Keratinocyte (primary cell): ENCODE measurements around the gene NDUFS4. TPM values are rescaled to one million over a fixed set of nuclear protein-coding genes. Genes with fewer than 3 reads are reported as not detected.

Source experiments
- DNase-seq: peaks from one replicate; pipeline ENCODE4 v3.0.0-alpha.2; 2011; ENCODE audit warnings: low read depth, missing footprints, low spot score
- FAIRE-seq: peaks from 2 replicates; lab custom pipeline; 2011; peaks lifted over from hg19 to GRCh38; lab: Jason Lieb, UNC
- H2AFZ ChIP-seq: 2 replicates; pipeline ENCODE4 v1.6.0; 2012; ENCODE audit warnings: low read length, control low read depth, inconsistent platforms; ENCODE audit not compliant: control insufficient read depth
- H3K27ac ChIP-seq: 2 replicates; pipeline ENCODE4 v1.5.1; 2011; ENCODE audit warnings: low read length; ENCODE audit not compliant: control insufficient read depth, insufficient read depth
- H3K27me3 ChIP-seq: 3 replicates; pipeline ENCODE4 v1.6.0; 2011; ENCODE audit warnings: low read length; ENCODE audit not compliant: control insufficient read depth, insufficient read depth; ENCODE audit errors: extremely low read depth
- H3K36me3 ChIP-seq, 2 experiments: 2 replicates in 1 of 2; 3 replicates in 1 of 2; pipeline ENCODE4 v1.5.1; 2011; ENCODE audit warnings: low read length in 2 of 2, mild to moderate bottlenecking in 1 of 2; ENCODE audit not compliant: control insufficient read depth in 2 of 2, insufficient read depth in 2 of 2; ENCODE audit errors: extremely low read depth in 1 of 2
- H3K4me1 ChIP-seq: 3 replicates; pipeline ENCODE4 v1.5.1; 2011; ENCODE audit warnings: low read length; ENCODE audit not compliant: control insufficient read depth, insufficient read depth; ENCODE audit errors: extremely low read depth
- H3K4me2 ChIP-seq: 3 replicates; pipeline ENCODE4 v1.6.0; 2011; ENCODE audit warnings: low read depth, low read length; ENCODE audit not compliant: control insufficient read depth, insufficient read depth; ENCODE audit errors: extremely low read depth
- H3K4me3 ChIP-seq, 3 experiments: fragments of 200-600 bp in 1 of 3; sonication (generic) in 1 of 3; 2 replicates in 2 of 3; 3 replicates in 1 of 3; pipeline ENCODE4 v1.5.1; 2011 to 2016; ENCODE audit warnings: low read length in 3 of 3, mild to moderate bottlenecking in 3 of 3, control low read depth in 2 of 3, inconsistent platforms in 1 of 3, low read depth in 1 of 3, mixed read lengths in 1 of 3, mixed run types in 1 of 3, moderate library complexity in 1 of 3; ENCODE audit not compliant: control insufficient read depth in 2 of 3, insufficient read depth in 2 of 3; ENCODE audit errors: extremely low read depth in 1 of 3
- H3K79me2 ChIP-seq: 2 replicates; pipeline ENCODE4 v1.6.0; 2012; ENCODE audit warnings: low read length; ENCODE audit not compliant: control insufficient read depth, insufficient read depth
- H3K9ac ChIP-seq: 3 replicates; pipeline ENCODE4 v1.6.0; 2011; ENCODE audit warnings: low read length; ENCODE audit not compliant: control insufficient read depth, insufficient read depth; ENCODE audit errors: extremely low read depth
- H3K9me1 ChIP-seq: 3 replicates; pipeline ENCODE4 v1.6.0; 2011; ENCODE audit warnings: low read length; ENCODE audit not compliant: control insufficient read depth, insufficient read depth; ENCODE audit errors: extremely low read depth
- H3K9me3 ChIP-seq: 2 replicates; pipeline ENCODE4 v1.5.1; 2012; ENCODE audit warnings: low read depth, low read length; ENCODE audit not compliant: control insufficient read depth
- H4K20me1 ChIP-seq: 3 replicates; pipeline ENCODE4 v1.6.0; 2011; ENCODE audit warnings: low read length; ENCODE audit not compliant: control insufficient read depth, insufficient read depth; ENCODE audit errors: extremely low read depth
- EZH2 ChIP-seq: IDR thresholded peaks from one replicate; pipeline ENCODE4 v1.6.1; 2012; ENCODE audit warnings: inconsistent platforms, mild to moderate bottlenecking, low read length, moderate library complexity
- dilution Hi-C: fragments of 300-500 bp; cut with MboI; formaldehyde crosslinking; loops from one replicate; pipeline ENCODE4 v1.7.0; 2020; ENCODE audit warnings: low sequenced_read_pairs; ENCODE audit not compliant: extremely low pct_ligation_motif_present
- polyA plus RNA-seq, 5 experiments: library from polyadenylated mRNA; depleted of rRNA in 3 of 5; stranded (reverse) in 3 of 5; stranded (forward) in 1 of 5; unstranded in 1 of 5; fragments of >200 nt; gene quantifications; 1 replicate in 1 of 5; 2 replicates in 3 of 5; 3 replicates in 1 of 5; pipeline versions ENCODE4 v1.2.1 to v1.2.3, GENCODE V29; 2011 to 2012; ENCODE audit warnings: missing spikeins in 2 of 5, low read depth in 1 of 5, low replicate concordance in 1 of 5
- TF ChIP-seq, protein P1 (sequence below), 3 experiments: IDR thresholded peaks in 1 of 3; conservative IDR thresholded peaks in 1 of 3; optimal IDR thresholded peaks in 1 of 3; 2 replicates in 2 of 3; 3 replicates in 1 of 3; pipeline versions ENCODE3 to v1.5.1; 2011; ENCODE audit warnings: low read length in 3 of 3, mild to moderate bottlenecking in 3 of 3, moderate library complexity in 2 of 3, control low read depth in 1 of 3, inconsistent platforms in 1 of 3; ENCODE audit not compliant: insufficient read depth in 2 of 3; ENCODE audit errors: extremely low read depth in 1 of 3

The NDUFS4 gene
- polyA plus RNA-seq, 1 donor (not counting 4 experiments of a cell fraction or from before 2014, with no cell fraction given), result 118 TPM

GRCh38 chr5:53590759-53591158, 30.3 kb downstream of the NDUFS4 start:
- Histone ChIP-seq H3K79me2 (peaks cover 77% of the 10 kb centered on the region), H3K4me2 (no peak overlapping the region), H3K9me3 (no peaks in the 10 kb centered on the region)

DNA sequence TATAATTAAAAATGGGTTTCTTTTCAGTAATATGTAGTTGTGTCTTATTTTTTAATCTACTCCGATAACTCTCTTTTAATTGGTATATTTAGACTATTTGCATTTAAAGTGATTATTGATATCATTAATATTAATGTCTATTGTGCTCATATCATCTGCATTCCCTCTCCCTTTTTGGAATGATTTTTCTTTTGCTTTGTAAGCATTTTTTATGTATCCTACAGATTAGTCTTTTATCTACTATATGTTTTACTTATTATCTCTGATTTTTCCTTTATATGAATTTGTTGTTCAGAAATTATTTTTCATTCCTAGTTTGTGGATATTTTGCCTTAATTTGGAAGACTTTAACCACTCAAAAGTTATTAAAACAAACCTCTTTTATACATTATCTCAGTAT, 34.0 kb downstream of the NDUFS4 start:
- Histone ChIP-seq H3K27ac (no peak overlapping the region), H3K36me3 (no peaks in the 10 kb centered on the region), H3K4me2 (no peak overlapping the region), H4K20me1 (peaks cover 2% of the 10 kb centered on the region), H3K27me3 (no peaks in the 10 kb centered on the region), H3K9me3 (no peaks in the 10 kb centered on the region), H3K4me1 (peaks cover 2% of the 10 kb centered on the region), H3K4me3 (no peak overlapping the region), H3K9me1 (no peaks in the 10 kb centered on the region), H3K79me2 (peaks cover 64% of the 10 kb centered on the region), H3K9ac (no peak overlapping the region), H2AFZ (no peak overlapping the region)
- DNase-seq (no peak), FAIRE-seq (no peak)
- dilution Hi-C loops, result no loop called here
- no peak for TF ChIP-seq EZH2
- TF ChIP-seq, protein P1, sequence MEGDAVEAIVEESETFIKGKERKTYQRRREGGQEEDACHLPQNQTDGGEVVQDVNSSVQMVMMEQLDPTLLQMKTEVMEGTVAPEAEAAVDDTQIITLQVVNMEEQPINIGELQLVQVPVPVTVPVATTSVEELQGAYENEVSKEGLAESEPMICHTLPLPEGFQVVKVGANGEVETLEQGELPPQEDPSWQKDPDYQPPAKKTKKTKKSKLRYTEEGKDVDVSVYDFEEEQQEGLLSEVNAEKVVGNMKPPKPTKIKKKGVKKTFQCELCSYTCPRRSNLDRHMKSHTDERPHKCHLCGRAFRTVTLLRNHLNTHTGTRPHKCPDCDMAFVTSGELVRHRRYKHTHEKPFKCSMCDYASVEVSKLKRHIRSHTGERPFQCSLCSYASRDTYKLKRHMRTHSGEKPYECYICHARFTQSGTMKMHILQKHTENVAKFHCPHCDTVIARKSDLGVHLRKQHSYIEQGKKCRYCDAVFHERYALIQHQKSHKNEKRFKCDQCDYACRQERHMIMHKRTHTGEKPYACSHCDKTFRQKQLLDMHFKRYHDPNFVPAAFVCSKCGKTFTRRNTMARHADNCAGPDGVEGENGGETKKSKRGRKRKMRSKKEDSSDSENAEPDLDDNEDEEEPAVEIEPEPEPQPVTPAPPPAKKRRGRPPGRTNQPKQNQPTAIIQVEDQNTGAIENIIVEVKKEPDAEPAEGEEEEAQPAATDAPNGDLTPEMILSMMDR (optimal IDR thresholded peaks at IDR 0.05 in 1 of 3, IDR thresholded peaks at IDR 0.05 in 1 of 3, conservative IDR thresholded peaks at IDR 0.05 in 1 of 3; ENCODE audit: extremely low read depth in 1 of 3, insufficient read depth in 2 of 3, low read length in 3 of 3), result no peak

More at GRCh38 chr5:53590759-53591158, 30.3 kb downstream of the NDUFS4 start:
- DNase-seq (no peak), FAIRE-seq (no peak)
- dilution Hi-C loops, result no loop called here
- Histone ChIP-seq H3K4me1 (peaks cover 2% of the 10 kb centered on the region), H3K9me1 (no peaks in the 10 kb centered on the region), H3K27ac (no peak overlapping the region), H3K4me3 (no peak overlapping the region), H3K36me3 (no peaks in the 10 kb centered on the region), H3K9ac (no peak overlapping the region), H2AFZ (no peak overlapping the region), H4K20me1 (peaks cover 2% of the 10 kb centered on the region), H3K27me3 (no peaks in the 10 kb centered on the region)
- no peak for TF ChIP-seq EZH2
- TF ChIP-seq, protein P1 (optimal IDR thresholded peaks at IDR 0.05 in 1 of 3, IDR thresholded peaks at IDR 0.05 in 1 of 3, conservative IDR thresholded peaks at IDR 0.05 in 1 of 3; ENCODE audit: extremely low read depth in 1 of 3, insufficient read depth in 2 of 3, low read length in 3 of 3), result no peak
